Brain microvascular endothelial cell (primary cell): ENCODE measurements around the gene PTHLH.
A peak's percentile ranks its signal among the peaks of the same experiment; 100 is the strongest.

Experiments
- DNase-seq: peaks from one replicate; pipeline ENCODE4 v3.0.0-alpha.2; 2020
- H3K27ac ChIP-seq: fragments of 250-450 bp; sonication (Bioruptor Pico); 2 replicates; pipeline ENCODE4 v1.5.1; 2020; ENCODE audit warnings: mild to moderate bottlenecking, moderate library complexity
- H3K27me3 ChIP-seq: fragments of 250-450 bp; sonication (Bioruptor Pico); replicated peaks from 2 replicates; pipeline ENCODE4 v1.5.1; 2020; ENCODE audit warnings: mild to moderate bottlenecking
- H3K36me3 ChIP-seq: fragments of 250-450 bp; sonication (Bioruptor Pico); replicated peaks from 2 replicates; pipeline ENCODE4 v1.5.1; 2020; ENCODE audit warnings: mild to moderate bottlenecking
- H3K4me3 ChIP-seq: 2 replicates; pipeline ENCODE4 v1.5.1; 2011; ENCODE audit warnings: low read depth, mild to moderate bottlenecking, control low read depth, low read length, moderate library complexity
- in situ Hi-C: cut with HindIII; loops from 2 replicates; pipeline ENCODE4 v1.10.0; 2017; ENCODE audit warnings: low sequenced_read_pairs, low pct_ligation_motif_present
- TF ChIP-seq, protein P1 (sequence below): IDR thresholded peaks from 2 replicates; pipeline ENCODE4 v1.5.1; 2011; ENCODE audit warnings: low read depth, mild to moderate bottlenecking, moderate library complexity, low read length, control low read depth, inconsistent platforms; ENCODE audit errors: missing control alignments

The PTHLH gene

DNA sequence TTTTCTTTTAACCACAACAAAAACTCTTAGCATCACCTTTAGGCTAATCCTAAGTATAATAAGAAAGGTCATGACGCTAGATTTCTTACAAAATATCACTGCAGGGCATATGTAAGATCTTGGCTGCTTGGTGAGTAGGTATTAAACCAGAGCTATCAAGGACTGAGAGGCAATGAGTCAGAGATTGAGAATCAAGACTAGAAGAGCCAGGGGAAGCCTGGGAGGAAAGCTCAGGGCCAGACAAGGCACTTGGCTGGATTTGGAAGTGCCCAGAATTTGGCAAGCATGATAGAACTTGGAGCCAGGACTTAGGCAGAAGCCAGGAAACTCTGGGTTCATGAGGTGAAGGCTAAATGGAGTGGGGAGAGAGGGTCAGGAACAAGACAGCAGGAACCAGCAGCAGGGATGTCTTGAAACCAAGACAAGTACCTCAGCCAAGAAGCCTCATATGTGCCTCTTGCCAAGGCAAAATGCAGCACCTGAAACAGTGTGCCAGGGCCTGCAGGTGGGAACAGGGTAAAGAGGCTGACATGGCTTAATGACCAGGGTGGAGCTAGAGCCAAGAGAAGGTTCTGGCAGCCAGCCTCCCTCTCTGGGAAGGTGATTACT lies 49.9 kb downstream of the PTHLH start:
- H3K4me3 ChIP-seq = no peak overlapping the region
- H3K27me3 ChIP-seq = no peaks in the 10 kb centered on the region
- H3K36me3 ChIP-seq = no peaks in the 10 kb centered on the region
- H3K27ac ChIP-seq = no peak overlapping the region
- TF ChIP-seq, protein P1, sequence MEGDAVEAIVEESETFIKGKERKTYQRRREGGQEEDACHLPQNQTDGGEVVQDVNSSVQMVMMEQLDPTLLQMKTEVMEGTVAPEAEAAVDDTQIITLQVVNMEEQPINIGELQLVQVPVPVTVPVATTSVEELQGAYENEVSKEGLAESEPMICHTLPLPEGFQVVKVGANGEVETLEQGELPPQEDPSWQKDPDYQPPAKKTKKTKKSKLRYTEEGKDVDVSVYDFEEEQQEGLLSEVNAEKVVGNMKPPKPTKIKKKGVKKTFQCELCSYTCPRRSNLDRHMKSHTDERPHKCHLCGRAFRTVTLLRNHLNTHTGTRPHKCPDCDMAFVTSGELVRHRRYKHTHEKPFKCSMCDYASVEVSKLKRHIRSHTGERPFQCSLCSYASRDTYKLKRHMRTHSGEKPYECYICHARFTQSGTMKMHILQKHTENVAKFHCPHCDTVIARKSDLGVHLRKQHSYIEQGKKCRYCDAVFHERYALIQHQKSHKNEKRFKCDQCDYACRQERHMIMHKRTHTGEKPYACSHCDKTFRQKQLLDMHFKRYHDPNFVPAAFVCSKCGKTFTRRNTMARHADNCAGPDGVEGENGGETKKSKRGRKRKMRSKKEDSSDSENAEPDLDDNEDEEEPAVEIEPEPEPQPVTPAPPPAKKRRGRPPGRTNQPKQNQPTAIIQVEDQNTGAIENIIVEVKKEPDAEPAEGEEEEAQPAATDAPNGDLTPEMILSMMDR = no peak
- in situ Hi-C loops = no loop called here
- DNase-seq = peak; percentile 43

DNA sequence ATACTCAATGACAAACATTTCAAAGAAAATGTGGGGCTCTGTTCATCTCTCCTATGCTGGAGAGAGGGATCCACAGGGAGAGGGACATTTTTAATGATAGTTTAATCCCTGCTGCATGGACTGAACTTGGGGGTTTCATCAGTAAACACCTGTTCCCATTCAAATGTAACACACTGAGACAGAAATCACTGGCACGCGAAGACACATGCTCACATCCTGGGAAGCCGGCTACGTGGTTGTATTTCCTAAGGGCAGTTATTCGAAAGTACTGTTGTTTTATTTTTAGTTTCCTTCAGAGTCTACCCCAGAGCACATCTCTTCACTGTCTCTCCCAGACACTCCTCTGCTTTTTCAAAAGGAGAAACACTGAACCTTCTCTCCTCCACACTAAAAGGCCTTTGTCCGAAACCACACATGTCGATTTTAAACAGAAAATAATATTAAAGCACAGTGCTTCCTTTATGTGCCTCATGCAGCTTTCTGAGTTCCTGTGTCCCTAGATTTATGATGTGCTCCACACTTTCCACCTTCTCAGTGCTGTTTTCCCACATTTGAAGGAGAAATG lies 52.8 kb downstream of the PTHLH start:
- Histone ChIP-seq H3K27me3 (no peaks in the 10 kb centered on the region), H3K36me3 (no peaks in the 10 kb centered on the region), H3K4me3 (no peak overlapping the region), H3K27ac (no peak overlapping the region)
- in situ Hi-C loops = no loop called here
- DNase-seq = no peak
- TF ChIP-seq, protein P1 = no peak

GRCh38 chr12:27915536-27915935 lies 57.0 kb downstream of the PTHLH start:
- in situ Hi-C loops = no loop called here
- TF ChIP-seq, protein P1 = no peak
- no peak for DNase-seq

DNA sequence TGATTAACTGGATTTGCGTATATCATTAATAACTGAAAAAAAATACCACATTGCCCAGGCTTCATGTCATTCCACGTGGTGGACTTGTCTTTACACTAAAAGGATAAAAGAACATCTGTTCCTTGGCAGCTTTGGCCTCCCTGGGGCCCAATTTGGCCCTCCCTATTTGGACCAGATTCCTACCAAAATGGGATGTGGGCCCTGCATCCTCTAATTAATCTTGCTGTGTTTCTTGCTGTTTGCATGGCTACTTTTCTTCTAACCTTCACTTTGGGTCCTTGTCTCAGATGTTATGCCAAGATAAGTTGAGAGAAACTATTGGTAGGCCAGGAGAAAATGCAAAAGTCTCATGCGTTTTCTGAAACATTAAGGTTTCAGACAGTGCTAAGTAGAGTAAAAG lies 57.5 kb downstream of the PTHLH start:
- Histone ChIP-seq H3K4me3 (no peak overlapping the region), H3K27ac (no peak overlapping the region), H3K27me3 (no peaks in the 10 kb centered on the region), H3K36me3 (no peaks in the 10 kb centered on the region)
- DNase-seq = no peak
- TF ChIP-seq, protein P1 = no peak
- in situ Hi-C loops = no loop called here

More at GRCh38 chr12:27915536-27915935, 57.0 kb downstream of the PTHLH start:
- Histone ChIP-seq H3K27me3 (no peaks in the 10 kb centered on the region), H3K27ac (no peak overlapping the region), H3K4me3 (no peak overlapping the region), H3K36me3 (no peaks in the 10 kb centered on the region)

GRCh38 chr12:27913999-27914614 lies 58.4 kb downstream of the PTHLH start:
- no peak for DNase-seq
- in situ Hi-C loops = no loop called here
- H3K36me3 ChIP-seq = no peaks in the 10 kb centered on the region
- TF ChIP-seq, protein P1 = no peak
- no peaks in the 10 kb centered on the region for H3K27me3 ChIP-seq
- H3K4me3 ChIP-seq = no peak overlapping the region
- H3K27ac ChIP-seq = no peak overlapping the region
